NB4 (cell line): ENCODE data around the gene INS.

Experiments used
- CTCF ChIP-seq: IDR thresholded peaks from one replicate; pipeline ENCODE4 v1.5.1; 2012; ENCODE audit warnings: low read depth, low read length
- POLR2A ChIP-seq: IDR thresholded peaks from 2 replicates; pipeline ENCODE4 v1.6.1; 2011; ENCODE audit warnings: mild to moderate bottlenecking; ENCODE audit not compliant: insufficient read length; ENCODE audit errors: extremely low read depth

- no peak for TF ChIP-seq CTCF
- TF ChIP-seq POLR2A = no peak
Measured at GRCh38 chr11:2128130-2128510, 32.9 kb downstream of the INS start.
